ENCODE data around the gene VIPR2.

VIPR2 gene

DNA sequence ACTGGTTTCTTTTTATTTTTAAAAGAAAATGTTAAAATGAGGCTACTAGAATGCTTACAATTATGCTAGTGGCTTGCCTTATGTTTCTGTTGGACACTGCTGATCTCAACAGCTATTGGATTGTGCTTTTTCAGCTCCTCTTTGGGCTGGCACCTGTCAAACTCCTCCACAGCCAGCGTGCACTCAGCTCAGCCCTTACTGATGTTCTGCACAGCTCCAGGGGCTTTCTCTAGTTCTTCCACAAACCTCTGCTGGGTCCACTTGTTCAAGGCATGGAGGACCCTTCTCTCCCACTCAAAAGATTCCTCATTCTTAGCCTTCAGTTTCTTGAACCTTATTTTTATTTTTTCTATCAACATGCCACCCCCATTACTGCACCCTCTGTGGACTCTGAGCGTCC lies 96.0 kb downstream of the VIPR2 start:
- Histone ChIP-seq H3K4me3 (ENCODE audit: low read depth, low read length) (no peak overlapping the region), H3K9me3 (ENCODE audit: severe bottlenecking) (peaks cover 8% of the 10 kb centered on the region), H3K36me3 (no peaks in the 10 kb centered on the region), H3K27me3 (ENCODE audit: insufficient read depth, low read depth, severe bottlenecking) (no peaks in the 10 kb centered on the region), H3K27ac (no peak overlapping the region)
- TF ChIP-seq, protein P1, sequence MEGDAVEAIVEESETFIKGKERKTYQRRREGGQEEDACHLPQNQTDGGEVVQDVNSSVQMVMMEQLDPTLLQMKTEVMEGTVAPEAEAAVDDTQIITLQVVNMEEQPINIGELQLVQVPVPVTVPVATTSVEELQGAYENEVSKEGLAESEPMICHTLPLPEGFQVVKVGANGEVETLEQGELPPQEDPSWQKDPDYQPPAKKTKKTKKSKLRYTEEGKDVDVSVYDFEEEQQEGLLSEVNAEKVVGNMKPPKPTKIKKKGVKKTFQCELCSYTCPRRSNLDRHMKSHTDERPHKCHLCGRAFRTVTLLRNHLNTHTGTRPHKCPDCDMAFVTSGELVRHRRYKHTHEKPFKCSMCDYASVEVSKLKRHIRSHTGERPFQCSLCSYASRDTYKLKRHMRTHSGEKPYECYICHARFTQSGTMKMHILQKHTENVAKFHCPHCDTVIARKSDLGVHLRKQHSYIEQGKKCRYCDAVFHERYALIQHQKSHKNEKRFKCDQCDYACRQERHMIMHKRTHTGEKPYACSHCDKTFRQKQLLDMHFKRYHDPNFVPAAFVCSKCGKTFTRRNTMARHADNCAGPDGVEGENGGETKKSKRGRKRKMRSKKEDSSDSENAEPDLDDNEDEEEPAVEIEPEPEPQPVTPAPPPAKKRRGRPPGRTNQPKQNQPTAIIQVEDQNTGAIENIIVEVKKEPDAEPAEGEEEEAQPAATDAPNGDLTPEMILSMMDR (IDR thresholded peaks at IDR 0.05; ENCODE audit: low read depth, low read length): no peak
- no peak for DNase-seq

DNA sequence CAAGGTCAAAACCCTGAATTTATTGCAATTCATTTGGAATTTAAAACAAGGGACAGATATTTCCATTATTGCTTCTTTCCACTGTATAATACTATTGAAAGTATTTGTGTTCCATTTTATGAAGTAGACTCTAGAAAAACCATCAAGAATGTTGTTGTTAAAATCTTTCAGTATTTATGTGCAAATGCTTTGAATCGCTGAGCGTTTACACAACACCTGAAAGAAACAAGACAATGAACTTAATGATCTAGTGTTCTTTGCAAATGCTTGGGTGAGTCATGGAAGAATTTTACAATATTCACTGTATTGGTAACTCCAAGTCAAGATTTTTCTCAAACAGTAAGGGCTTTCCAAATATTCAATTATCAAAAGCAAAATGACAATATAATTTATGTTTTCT lies 97.1 kb downstream of the VIPR2 start:
- TF ChIP-seq, protein P1 (IDR thresholded peaks at IDR 0.05; ENCODE audit: low read depth, low read length): no peak
- H3K36me3 ChIP-seq: no peaks in the 10 kb centered on the region
- H3K27ac ChIP-seq: no peak overlapping the region
- H3K9me3 ChIP-seq (ENCODE audit: severe bottlenecking): peaks cover 8% of the 10 kb centered on the region
- no peak overlapping the region for H3K4me3 ChIP-seq (ENCODE audit: low read depth, low read length)
- no peak for DNase-seq
- no peaks in the 10 kb centered on the region for H3K27me3 ChIP-seq (ENCODE audit: insufficient read depth, low read depth, severe bottlenecking)

DNA sequence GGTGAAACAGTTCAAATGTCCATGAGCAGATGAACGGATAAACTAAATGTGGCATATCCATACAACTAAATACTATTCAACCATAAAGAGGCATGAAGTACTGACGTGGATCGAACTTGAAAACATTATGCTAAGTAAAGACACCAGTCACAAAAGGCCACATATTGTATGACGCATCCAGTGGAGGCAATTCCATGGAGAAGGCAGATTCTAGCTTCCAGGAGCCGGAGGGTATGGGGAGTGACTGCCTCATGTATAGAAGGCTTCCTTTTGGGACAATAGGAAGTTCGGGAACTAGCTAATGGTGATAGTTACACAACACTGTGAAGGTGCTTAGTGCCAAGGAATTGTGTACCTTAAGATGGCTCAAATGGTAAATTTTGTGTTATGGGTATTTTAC lies 98.4 kb downstream of the VIPR2 start:
- no peaks in the 10 kb centered on the region for H3K27me3 ChIP-seq (ENCODE audit: insufficient read depth, low read depth, severe bottlenecking)
- H3K36me3 ChIP-seq: no peaks in the 10 kb centered on the region
- TF ChIP-seq, protein P1 (IDR thresholded peaks at IDR 0.05; ENCODE audit: low read depth, low read length): no peak
- H3K27ac ChIP-seq: no peak overlapping the region
- DNase-seq: no peak
- no peak overlapping the region for H3K4me3 ChIP-seq (ENCODE audit: low read depth, low read length)
- H3K9me3 ChIP-seq (ENCODE audit: severe bottlenecking): peaks cover 3% of the 10 kb centered on the region

DNA sequence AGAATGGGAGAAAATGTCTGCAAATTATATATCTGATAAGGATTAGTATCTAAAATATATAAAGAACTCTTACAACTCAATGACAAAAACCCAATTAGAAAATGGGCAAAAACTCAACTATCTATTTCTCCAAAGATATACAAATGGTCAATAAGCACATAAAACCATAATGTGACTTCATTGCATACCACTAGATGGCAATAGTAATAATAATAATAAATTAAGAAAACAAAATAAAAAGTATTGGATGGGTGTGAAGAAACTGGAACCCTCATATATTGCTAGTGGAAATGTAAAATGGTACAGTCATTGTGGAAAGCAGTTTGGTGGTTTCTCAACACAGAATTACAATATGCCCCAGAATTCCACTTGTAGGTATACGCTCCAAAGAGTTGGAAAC lies 98.8 kb downstream of the VIPR2 start:
- H3K4me3 ChIP-seq (ENCODE audit: low read depth, low read length): no peak overlapping the region
- H3K9me3 ChIP-seq (ENCODE audit: severe bottlenecking): peaks cover 3% of the 10 kb centered on the region
- no peaks in the 10 kb centered on the region for H3K36me3 ChIP-seq
- H3K27me3 ChIP-seq (ENCODE audit: insufficient read depth, low read depth, severe bottlenecking): no peaks in the 10 kb centered on the region
- TF ChIP-seq, protein P1 (IDR thresholded peaks at IDR 0.05; ENCODE audit: low read depth, low read length): no peak
- no peak for DNase-seq
- no peak overlapping the region for H3K27ac ChIP-seq

DNA sequence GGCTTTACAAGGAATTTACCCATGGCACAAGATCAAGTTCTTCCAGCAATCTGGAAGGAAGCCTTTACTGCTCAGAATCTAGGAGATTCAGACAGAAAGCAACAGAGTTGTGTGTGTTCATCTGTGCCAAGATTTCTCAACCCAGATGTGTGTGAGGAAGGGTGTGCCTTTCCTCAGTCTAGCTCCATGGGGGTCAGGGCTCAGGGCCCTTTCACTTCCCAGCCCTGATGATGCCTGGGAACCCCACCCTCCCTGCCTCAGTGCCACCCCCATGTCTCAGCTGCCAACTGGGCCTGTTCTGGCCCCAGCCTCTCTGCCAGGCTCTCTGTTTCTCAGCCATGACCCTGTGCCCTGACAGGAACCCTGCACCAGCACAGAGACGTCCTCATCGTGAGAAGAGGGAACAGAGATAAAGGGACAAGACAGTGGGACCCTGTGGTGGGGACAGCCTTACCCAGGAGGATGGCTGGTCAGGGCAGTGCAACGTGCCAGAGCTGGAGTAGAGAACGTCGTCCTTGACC lies 102.0 kb downstream of the VIPR2 start:
- H3K27me3 ChIP-seq (ENCODE audit: insufficient read depth, low read depth, severe bottlenecking): no peaks in the 10 kb centered on the region

DNA sequence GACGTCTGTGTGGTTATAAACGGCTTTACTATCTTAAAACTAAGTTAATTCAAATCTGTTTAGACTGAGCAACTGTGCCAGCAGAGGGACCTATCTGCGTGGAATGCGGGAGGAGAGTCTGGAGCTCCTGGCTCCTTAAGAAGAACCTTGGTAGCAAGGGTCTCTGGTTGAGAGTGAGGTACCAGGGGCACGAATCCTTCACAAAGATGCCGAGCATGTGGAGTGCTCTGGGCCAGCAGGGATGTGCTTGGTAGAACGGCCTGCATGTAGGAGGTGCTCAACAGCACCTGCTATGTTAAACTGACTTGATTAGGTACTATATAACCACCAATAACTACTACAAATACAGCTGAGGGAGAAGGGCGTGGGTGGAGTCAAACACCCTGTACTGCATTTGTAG lies 102.6 kb downstream of the VIPR2 start:
- Histone ChIP-seq H3K27ac (no peak overlapping the region), H3K27me3 (ENCODE audit: insufficient read depth, low read depth, severe bottlenecking) (no peaks in the 10 kb centered on the region), H3K9me3 (ENCODE audit: severe bottlenecking) (peaks cover 3% of the 10 kb centered on the region), H3K36me3 (no peaks in the 10 kb centered on the region), H3K4me3 (ENCODE audit: low read depth, low read length) (no peak overlapping the region)
- DNase-seq: no peak
- TF ChIP-seq, protein P1 (IDR thresholded peaks at IDR 0.05; ENCODE audit: low read depth, low read length): no peak

More for the DNA sequence above, 102.0 kb downstream of the VIPR2 start:
- Histone ChIP-seq H3K36me3 (no peaks in the 10 kb centered on the region), H3K9me3 (ENCODE audit: severe bottlenecking) (peaks cover 3% of the 10 kb centered on the region), H3K27ac (no peak overlapping the region), H3K4me3 (ENCODE audit: low read depth, low read length) (no peak overlapping the region)
- TF ChIP-seq, protein P1 (IDR thresholded peaks at IDR 0.05; ENCODE audit: low read depth, low read length): no peak
- DNase-seq: no peak

All from WERI-Rb-1 (cell line).